ENCODE results near the gene FEM1C. TPM values are rescaled to one million over a fixed set of nuclear protein-coding genes. Genes with fewer than 3 reads are reported as not detected.

The FEM1C gene
- total and polyA plus RNA-seq, 12 donors = 4.5 to 15.5 (median 11.9) TPM

GRCh38 chr5:115524199-115524847, 20.3 kb downstream of the FEM1C start:
- Histone ChIP-seq H3K27me3 (no peaks in the 10 kb centered on the region), H3K27ac (no peak overlapping the region), H3K9me3 (replicated peaks in 1 of 3) (no peaks in the 10 kb centered on the region), H3K36me3 (replicated peaks in 1 of 2) (peaks cover 0 to 14% of the 10 kb centered on the region in 2 donors), H3K4me1 (replicated peaks in 1 of 2) (peaks cover 0 to 48% of the 10 kb centered on the region in 2 donors), H3K4me3 (no peak overlapping the region)
- DNase-seq = no peak
- TF ChIP-seq POLR2A (IDR thresholded peaks at IDR 0.05) = no peak
- TF ChIP-seq, protein P1, sequence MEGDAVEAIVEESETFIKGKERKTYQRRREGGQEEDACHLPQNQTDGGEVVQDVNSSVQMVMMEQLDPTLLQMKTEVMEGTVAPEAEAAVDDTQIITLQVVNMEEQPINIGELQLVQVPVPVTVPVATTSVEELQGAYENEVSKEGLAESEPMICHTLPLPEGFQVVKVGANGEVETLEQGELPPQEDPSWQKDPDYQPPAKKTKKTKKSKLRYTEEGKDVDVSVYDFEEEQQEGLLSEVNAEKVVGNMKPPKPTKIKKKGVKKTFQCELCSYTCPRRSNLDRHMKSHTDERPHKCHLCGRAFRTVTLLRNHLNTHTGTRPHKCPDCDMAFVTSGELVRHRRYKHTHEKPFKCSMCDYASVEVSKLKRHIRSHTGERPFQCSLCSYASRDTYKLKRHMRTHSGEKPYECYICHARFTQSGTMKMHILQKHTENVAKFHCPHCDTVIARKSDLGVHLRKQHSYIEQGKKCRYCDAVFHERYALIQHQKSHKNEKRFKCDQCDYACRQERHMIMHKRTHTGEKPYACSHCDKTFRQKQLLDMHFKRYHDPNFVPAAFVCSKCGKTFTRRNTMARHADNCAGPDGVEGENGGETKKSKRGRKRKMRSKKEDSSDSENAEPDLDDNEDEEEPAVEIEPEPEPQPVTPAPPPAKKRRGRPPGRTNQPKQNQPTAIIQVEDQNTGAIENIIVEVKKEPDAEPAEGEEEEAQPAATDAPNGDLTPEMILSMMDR (IDR thresholded peaks at IDR 0.05) = no peak
- intact Hi-C loops (cut with DNase I) = no loop called here
- 82 to 86% (median 83%) methylated on average over 6 of the region's 6 CpGs for WGBS, 4 donors

DNA sequence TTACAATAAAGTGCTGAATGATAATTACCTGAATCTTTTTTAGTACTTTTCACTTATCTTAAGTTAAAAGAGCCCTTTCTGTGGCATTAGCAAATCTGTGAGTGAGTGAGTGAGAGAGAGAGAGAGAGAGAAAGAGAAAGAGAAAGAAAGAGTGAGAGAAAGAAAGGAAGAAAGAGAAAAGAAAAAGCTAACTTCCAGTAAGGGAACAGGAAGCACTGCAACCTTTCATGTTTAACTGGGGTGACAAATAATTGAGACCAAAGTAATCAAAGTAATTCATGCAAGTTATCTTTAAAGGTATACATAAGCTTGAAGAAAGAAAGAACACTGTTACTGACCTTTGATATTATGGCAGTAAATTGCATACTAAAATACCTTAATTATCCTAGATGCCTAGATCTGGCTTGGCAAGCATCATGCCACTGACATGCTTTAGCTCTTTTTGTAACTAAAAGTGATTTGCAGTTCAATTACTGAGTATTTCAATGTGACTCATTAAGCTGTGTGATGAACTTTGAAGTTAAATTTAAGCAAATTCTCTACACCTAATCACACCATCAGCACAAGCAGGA, 21.7 kb downstream of the FEM1C start:
- no peak for TF ChIP-seq POLR2A (IDR thresholded peaks at IDR 0.05)
- TF ChIP-seq, protein P1 (IDR thresholded peaks at IDR 0.05) = no peak
- Histone ChIP-seq H3K27me3 (no peaks in the 10 kb centered on the region), H3K4me1 (replicated peaks in 1 of 2) (peaks cover 0 to 38% of the 10 kb centered on the region in 2 donors), H3K36me3 (replicated peaks in 1 of 2) (peaks cover 0 to 14% of the 10 kb centered on the region in 2 donors), H3K9me3 (replicated peaks in 1 of 3) (no peaks in the 10 kb centered on the region), H3K27ac (no peak overlapping the region), H3K4me3 (no peak overlapping the region)
- no peak for DNase-seq
- intact Hi-C loops (cut with DNase I) = no loop called here

- H3K4me1 ChIP-seq (replicated peaks in 1 of 2) = peaks cover 0 to 24% of the 10 kb centered on the region in 2 donors
- H3K9me3 ChIP-seq (replicated peaks in 1 of 3) = no peaks in the 10 kb centered on the region
- intact Hi-C loops (cut with DNase I) = no loop called here
- 89 to 97% (median 92%) methylated on average over 2 of the region's 2 CpGs for WGBS, 4 donors
- no peak for DNase-seq
- peaks cover 0 to 12% of the 10 kb centered on the region in 2 donors for H3K36me3 ChIP-seq (replicated peaks in 1 of 2)
- no peak overlapping the region for H3K4me3 ChIP-seq
- no peaks in the 10 kb centered on the region for H3K27me3 ChIP-seq
- no peak overlapping the region for H3K27ac ChIP-seq
- TF ChIP-seq, protein P1 (IDR thresholded peaks at IDR 0.05) = no peak
- no peak for TF ChIP-seq POLR2A (IDR thresholded peaks at IDR 0.05)
Observed at GRCh38 chr5:115520191-115520590, 24.4 kb downstream of the FEM1C start.

DNA sequence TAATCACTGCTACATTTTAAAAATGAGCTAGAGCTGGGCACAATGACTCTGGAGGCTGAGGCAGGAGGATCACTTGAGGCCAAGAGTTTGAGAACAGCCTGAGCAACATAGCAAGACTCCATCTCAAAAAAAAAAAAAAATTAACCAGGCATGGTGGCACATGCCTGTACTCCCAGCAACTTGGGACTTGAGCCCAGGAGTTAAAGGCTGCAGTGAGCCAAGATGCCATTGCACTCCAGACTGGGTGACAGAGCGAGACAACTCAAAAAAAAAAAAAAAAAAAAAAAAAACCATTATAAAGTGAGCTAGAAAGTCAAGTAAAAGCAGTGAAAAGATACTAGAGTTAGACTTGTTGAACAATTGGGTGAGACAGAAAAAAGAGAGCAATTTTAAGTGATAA, 28.2 kb downstream of the FEM1C start:
- TF ChIP-seq, protein P1 (IDR thresholded peaks at IDR 0.05) = no peak
- TF ChIP-seq POLR2A (IDR thresholded peaks at IDR 0.05) = no peak
- Histone ChIP-seq H3K9me3 (replicated peaks in 1 of 3) (no peaks in the 10 kb centered on the region), H3K4me3 (no peak overlapping the region), H3K4me1 (replicated peaks in 1 of 2) (no peaks in the 10 kb centered on the region), H3K27me3 (no peaks in the 10 kb centered on the region), H3K27ac (no peak overlapping the region), H3K36me3 (replicated peaks in 1 of 2) (no peaks in the 10 kb centered on the region)
- DNase-seq = no peak
- WGBS, 4 donors = 86 to 100% (median 98%) methylated on average over 1 of the region's 1 CpG
- intact Hi-C loops (cut with DNase I) = no loop called here
